ENCODE data around the gene CPN1. TPM values are rescaled to one million over a fixed set of nuclear protein-coding genes. Genes with fewer than 3 reads are reported as not detected.
"Not testable (repeated sequence)": the region's sequence is repeated elsewhere in the genome, so short reads cannot be mapped to it uniquely, and the experiment has no call there.

The CPN1 gene
- not detected for total RNA-seq
- long read RNA-seq = 0 reads

GRCh38 chr10:100081075-100082001 lies at the start of gene CPN1:
Gene CPN1 (minus strand): TSS chr10:100081869. CDS start chr10:100081625, 244 bp downstream.
- ATAC-seq (no peak), DNase-seq (no peak)
- intact Hi-C loops (cut with DNase I) = no loop called here

- DNase-seq (no peak), ATAC-seq (no peak)
- intact Hi-C loops (cut with DNase I) = no loop called here
Measured at GRCh38 chr10:100130831-100131230, 49.2 kb upstream of the CPN1 start.

GRCh38 chr10:100129424-100129823 lies 47.8 kb upstream of the CPN1 start:
- ATAC-seq (peak; percentile 80 to 86), DNase-seq (peak; percentile 46)

GRCh38 chr10:100128951-100129350 lies 47.3 kb upstream of the CPN1 start:
- intact Hi-C loops (cut with DNase I) = no loop called here
- no peak for DNase-seq

More at GRCh38 chr10:100129424-100129823, 47.8 kb upstream of the CPN1 start:
- intact Hi-C loops (cut with DNase I) = no loop called here

GRCh38 chr10:100125335-100125734 lies 43.7 kb upstream of the CPN1 start:
- intact Hi-C loops (cut with DNase I); ATAC-seq; DNase-seq: not testable (repeated sequence)

More at GRCh38 chr10:100128951-100129350, 47.3 kb upstream of the CPN1 start:
- no peak for ATAC-seq

- intact Hi-C loops (cut with DNase I) = no loop called here
- no peak for DNase-seq
- no peak for ATAC-seq
Measured at GRCh38 chr10:100124097-100124496, 42.4 kb upstream of the CPN1 start.

- intact Hi-C loops (cut with DNase I) = no loop called here
- DNase-seq = no peak
- no peak for ATAC-seq
Measured at GRCh38 chr10:100122780-100123179, 41.1 kb upstream of the CPN1 start.

GRCh38 chr10:100120550-100120949 lies 38.9 kb upstream of the CPN1 start:
- DNase-seq = no peak
- no peak for ATAC-seq
- intact Hi-C loops (cut with DNase I) = no loop called here

- no peak for DNase-seq
- no peak for ATAC-seq
- intact Hi-C loops (cut with DNase I) = no loop called here
Measured at GRCh38 chr10:100119726-100120125, 38.1 kb upstream of the CPN1 start.

GRCh38 chr10:100114976-100115770 lies 33.5 kb upstream of the CPN1 start:
- intact Hi-C loops (cut with DNase I) = no loop called here
- ATAC-seq (no peak), DNase-seq (no peak)

- intact Hi-C loops (cut with DNase I) = no loop called here
- ATAC-seq (no peak), DNase-seq (no peak)
Measured at GRCh38 chr10:100114460-100114859, 32.8 kb upstream of the CPN1 start.

GRCh38 chr10:100109670-100110069 lies 28.0 kb upstream of the CPN1 start:
- no peak for DNase-seq
- no peak for ATAC-seq
- intact Hi-C loops (cut with DNase I) = no loop called here

GRCh38 chr10:100106865-100107264 lies 25.2 kb upstream of the CPN1 start:
- ATAC-seq (no peak), DNase-seq (no peak)
- intact Hi-C loops (cut with DNase I) = no loop called here

- no peak for ATAC-seq
- no peak for DNase-seq
- intact Hi-C loops (cut with DNase I) = no loop called here
Measured at GRCh38 chr10:100104300-100104699, 22.6 kb upstream of the CPN1 start.

- intact Hi-C loops (cut with DNase I) = no loop called here
- ATAC-seq (peak in 1 of 2 donors; percentile 42), DNase-seq (no peak)
Measured at GRCh38 chr10:100103581-100103980, 21.9 kb upstream of the CPN1 start.

- no peak for DNase-seq
- no peak for ATAC-seq
- intact Hi-C loops (cut with DNase I) = no loop called here
Measured at GRCh38 chr10:100101192-100102076, 19.8 kb upstream of the CPN1 start.

- DNase-seq = no peak
- intact Hi-C loops (cut with DNase I) = no loop called here
- no peak for ATAC-seq
Measured at GRCh38 chr10:100100651-100101184, 19.0 kb upstream of the CPN1 start.

GRCh38 chr10:100089241-100089640 lies 7.6 kb upstream of the CPN1 start:
- no peak for DNase-seq
- ATAC-seq = no peak

GRCh38 chr10:100086708-100087107 lies 5.0 kb upstream of the CPN1 start:
- intact Hi-C loops (cut with DNase I); DNase-seq; ATAC-seq: not testable (repeated sequence)

More at GRCh38 chr10:100089241-100089640, 7.6 kb upstream of the CPN1 start:
- intact Hi-C loops (cut with DNase I) = no loop called here

Measured in left cardiac atrium (tissue), 4 donors.